Activated T-cell treated with anti-CD3 and anti-CD28 coated beads, Interleukin-2, amount 50 U/mL, for 1 hour (primary cell): Measurements from ENCODE around the gene COL23A1.

Experiments
- DNase-seq: peaks from one replicate; pipeline ENCODE4 v3.0.0-alpha.2; 2020

The COL23A1 gene

DNA sequence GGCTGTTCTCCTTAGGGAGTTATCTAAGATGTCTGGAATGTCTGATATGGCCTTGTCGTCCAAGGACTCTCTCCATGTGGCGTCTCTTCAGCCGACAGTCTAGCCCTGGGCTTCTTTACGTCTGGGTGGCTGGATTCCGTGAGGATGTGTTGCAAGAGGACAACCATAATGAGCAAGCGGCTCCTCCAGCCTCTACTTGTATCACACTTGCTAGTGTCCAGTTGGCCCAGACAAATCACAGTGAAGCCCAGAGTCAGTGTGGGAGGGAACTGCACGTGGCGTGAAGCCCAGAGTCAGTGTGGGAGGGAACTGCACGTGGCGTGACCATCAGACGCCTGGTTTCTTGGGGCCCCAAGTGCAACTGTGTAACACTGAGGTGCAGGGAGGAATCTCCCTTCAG is 61.1 kb downstream of the COL23A1 start:
- no peak for DNase-seq

DNA sequence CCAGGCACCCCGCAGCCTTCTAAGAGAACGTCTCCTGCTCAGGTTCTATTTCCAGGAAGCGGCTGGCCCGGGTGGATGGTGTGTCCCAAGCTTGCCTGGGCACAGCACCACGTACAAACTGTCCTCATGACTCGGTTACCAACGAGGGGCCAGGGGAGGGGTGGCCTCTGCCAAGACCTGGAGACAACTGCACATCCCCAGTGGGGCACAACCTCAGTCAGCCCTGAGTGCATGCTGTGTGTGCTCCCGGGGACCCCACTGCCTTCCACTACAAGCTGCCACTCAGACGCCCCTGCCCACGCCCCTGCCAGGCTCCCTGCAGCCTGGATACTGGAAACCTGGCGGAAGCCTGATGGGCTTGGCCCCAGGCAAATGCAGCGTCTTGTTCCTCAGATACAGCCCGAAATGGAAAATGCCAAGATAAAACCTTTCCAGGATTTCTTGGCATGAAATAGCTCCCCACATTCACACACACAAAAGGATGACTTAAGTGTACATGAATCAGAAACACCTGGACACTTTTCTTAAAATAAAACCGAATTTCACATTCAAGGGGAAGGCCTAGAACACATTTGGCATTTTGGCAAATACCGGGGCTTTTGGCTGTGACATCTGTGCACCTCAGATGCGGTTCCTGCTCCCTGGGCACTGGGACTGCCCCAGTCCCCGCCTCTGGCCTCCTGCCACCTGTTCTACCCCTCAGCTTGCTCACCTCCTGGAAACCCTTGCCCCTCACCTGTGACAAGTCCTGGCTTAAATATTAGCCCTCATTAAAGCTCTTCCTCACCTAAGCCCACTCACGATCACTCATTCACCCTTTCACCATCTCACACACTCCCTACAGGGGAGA is 62.5 kb downstream of the COL23A1 start:
- no peak for DNase-seq

DNA sequence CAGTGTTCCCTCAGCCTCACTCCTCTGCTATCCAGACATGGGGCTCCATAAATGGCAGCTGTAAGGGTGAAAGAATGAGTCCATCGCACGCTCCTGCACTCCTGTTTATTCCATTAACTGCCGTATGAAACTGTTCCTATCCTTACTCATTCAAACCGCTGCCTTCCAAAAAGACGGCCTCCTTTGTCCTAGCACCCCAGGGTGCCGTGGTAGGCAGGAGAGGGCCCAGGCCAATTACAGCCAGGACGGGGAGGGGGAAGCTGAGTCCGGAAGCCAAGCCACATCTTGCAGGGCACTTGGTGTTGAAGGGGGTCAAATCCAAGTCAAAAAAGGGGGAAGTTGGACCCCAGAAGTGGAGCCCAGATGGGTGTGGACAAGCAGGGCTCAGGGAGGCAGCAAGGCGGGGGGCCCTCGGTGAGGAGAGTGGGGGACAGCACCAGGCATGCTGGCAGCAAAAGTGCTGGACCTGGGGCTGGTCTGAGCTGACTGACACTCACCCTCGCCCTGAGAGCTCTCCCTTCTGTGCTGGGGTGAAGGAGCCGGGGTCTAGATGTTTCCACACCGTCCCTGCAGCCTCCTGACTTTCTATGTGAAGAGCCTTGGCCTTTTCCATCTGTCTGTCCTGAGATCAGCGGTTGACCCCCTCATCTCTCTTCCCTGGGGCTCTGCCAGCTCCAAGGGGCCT is 63.3 kb downstream of the COL23A1 start:
- no peak for DNase-seq

DNA sequence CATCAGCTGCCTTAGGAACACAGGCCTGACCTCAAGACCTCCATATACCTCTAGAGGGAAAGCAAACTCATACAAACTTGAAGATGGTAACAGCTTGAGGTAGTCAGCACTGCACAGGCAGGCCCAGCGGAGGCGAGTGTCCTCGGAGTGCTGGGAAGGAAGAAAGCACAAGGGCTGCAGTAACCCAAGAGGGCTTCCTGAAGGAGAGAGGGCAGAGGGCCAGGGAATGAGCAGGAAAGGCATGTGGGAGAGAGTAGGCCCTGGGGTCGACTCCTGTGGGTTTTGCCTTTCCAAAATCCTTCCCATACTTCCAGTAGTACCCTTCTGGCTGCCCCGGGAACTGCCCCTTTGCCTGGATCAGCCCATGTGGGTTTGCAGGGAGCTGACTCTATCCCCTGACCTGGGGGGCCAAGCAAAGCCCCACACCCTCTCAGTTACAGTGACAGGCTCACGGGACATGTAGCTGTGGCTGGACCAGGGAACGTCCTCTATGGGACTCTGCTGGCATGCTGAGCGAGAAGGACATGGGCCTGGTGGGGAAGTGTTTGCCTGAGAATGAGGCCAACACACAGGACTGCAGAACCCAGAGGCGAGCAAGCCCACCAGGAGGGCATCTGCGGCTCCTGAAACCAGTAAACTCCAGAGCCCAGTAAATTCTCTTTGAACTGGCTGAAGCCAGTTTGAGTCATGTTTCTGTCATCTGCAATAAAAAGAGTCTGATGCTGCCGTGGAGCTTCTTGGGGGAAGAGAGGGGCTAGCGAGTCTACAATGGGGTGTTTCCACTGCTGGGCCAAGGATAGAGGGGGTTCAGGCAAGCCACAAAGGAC is 64.1 kb downstream of the COL23A1 start:
- no peak for DNase-seq

DNA sequence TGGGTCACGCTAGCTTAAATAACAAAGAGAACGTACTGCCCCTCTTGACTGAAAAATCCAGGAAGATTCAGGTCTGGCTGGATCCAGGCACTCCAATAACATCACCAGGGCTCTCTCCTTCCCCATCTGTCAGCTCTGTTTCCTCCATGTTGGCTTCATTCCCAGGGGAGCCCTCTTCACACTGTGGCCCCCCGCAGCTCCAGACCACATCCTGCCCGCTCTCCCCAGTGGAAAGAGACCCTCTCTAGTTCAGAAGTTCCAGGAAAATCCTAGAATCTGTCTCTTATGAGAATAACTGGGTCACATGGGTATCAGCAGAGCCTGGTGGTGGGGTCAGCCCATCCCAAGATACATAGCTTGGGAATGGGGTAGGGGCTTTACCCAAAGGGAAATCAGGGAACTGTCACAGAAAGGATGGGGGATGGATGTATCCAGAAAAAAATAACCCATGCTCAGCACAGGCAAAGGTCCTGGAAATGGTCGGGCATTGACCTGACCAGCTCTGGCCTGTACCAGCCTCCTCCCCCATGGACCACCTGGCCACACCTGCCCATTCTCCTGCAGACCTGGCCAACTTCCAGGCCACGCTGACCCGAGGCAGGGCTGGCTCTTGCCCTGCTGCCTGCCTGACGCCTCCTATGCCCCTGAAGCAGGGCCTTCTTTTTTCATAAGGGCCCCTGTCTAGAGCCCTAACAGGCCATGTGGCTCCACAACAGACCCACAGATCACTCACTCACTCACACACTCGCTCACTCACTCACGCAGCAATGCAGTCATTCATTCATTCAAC is 65.9 kb downstream of the COL23A1 start:
- no peak for DNase-seq

DNA sequence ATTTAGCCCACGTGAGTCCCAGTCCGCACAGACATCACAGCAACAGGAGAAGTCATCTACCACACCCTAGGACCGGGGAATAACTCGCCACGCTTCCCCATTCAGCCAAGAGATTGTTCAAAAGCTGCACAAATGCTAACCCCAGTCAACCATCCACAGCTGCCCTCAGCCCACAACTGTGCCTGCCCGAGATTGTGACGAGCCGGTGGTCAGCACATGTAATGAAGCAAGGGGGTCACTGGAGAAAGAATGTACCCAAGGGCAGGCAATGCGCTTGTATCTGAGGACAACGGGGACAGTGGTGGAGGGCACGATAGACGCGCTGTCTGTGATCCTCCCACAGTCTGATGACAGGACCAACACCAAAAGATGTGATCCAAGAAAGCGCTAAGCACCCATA is 67.8 kb downstream of the COL23A1 start:
- DNase-seq: no peak

DNA sequence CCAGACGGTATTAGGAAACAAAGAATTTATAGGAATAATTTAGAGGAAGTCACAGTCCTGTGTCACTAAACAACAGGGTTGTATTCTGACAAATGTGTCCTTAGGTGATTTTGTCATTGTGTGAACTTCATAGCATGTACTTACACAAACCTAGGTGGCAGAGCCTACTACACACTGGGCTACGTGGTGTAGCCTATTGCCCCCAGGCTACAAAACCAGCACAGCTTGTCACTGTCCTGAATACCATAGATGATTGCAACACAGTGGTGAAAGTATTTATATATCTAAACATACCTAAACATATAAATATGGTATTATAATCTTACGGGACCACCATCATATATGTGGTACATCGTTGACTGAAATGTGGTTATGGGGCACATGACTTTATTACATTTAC is 69.3 kb downstream of the COL23A1 start:
- DNase-seq: no peak

DNA sequence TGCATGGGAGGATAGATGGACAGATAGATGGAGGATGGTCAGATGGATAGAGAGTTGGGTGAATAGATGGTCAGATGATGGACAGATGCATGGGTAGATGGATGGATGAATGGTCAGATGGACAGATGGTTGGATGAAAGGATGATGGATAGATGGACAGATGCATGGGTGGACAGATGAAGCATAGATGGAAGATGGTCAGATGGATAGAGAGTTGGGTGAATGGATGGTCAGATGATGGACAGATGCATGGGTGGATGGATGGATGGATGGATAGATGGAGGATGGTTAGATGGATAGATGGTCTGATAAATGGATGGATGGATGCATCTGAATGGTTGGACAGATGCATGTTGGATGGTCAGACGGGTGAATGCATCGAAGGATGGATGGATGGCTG is 70.4 kb downstream of the COL23A1 start:
- DNase-seq: no peak

DNA sequence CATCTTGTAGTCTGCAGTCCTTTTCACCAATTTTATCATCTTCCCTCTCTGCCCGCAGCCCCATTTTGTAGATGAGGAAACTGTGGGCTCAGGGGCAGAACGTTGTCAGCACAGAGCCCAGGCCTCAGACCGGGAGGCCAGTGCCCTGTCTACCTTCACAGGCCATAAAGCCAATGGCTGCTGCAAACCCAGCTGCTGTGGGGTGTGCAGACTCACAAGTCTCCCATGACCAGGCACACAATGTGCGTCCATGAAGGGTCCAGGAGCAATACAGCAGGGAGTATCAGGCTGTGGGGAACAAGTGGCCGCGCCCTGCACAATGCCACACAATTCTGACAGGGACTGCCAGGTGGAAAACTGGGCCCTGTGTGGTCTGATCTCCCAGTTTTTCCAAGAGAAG is 71.0 kb downstream of the COL23A1 start:
- no peak for DNase-seq

DNA sequence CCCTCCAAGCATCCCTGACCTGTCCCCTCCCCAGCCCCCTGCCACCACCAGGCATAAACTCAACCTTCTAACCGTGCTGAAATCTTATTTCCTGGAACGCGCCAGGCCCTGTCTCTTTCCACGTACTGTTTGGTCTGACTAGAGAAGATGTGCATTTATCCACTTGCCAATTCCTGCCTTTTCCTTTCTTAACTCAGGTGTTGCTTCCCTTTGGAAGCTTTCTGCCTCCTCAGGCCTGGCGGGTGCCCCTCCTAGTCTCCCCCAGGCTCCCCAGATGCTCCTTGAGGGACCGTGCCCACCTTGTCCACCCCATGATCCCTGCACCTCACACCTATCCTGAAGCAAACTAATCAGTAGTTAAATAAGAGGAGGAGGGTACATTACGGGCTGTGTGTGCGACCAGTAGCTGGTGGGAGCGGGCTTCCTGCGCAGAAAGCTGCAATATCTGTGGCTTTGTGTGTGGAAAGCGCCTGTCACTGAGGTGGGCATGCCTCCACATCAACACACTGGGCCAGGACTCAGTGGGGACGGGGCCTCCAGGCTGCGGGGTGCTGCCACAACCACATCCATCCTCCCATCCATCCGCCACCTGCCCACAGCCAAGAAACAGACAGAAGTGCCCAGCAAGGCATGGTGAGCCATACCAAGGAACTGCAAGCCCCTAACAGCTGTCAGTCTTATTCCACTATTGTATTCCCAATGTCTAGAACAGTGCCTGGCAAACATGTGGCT is 73.5 kb downstream of the COL23A1 start:
- DNase-seq: no peak

DNA sequence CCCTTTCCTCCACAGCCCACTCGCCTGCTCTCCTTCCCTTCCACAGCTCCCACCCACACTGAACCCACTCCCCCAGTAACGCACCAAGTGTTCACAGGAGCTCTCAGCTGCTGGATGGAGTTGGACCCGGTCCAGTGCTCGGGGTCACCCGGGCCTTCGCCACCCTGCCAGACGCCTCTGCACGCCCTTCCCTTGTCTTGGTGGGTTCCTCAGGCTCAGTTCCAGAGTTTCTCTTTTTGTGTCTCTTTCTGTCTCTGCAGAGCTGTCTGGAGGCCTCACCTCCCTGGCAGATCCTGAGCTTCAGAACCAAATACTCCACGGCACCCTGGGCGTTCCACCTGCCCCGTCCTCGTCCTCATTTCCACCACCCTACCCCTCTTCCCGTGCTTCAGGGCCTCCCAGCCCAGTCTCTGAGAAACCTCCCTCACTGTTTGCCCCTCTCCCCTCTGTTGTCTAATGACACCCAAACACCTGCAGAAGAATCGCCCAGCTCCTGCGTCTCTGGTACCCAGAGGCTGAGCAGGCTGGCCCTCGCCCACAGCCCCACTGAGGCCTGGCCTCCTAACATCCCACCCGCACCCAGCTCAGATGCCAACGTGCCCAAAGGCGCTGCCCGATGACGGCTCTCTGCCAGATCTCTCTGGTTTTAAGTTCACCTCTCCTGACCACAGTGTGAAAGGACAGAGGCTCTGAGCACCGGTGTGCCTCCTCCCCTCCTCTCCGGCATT is 74.3 kb downstream of the COL23A1 start:
- no peak for DNase-seq

DNA sequence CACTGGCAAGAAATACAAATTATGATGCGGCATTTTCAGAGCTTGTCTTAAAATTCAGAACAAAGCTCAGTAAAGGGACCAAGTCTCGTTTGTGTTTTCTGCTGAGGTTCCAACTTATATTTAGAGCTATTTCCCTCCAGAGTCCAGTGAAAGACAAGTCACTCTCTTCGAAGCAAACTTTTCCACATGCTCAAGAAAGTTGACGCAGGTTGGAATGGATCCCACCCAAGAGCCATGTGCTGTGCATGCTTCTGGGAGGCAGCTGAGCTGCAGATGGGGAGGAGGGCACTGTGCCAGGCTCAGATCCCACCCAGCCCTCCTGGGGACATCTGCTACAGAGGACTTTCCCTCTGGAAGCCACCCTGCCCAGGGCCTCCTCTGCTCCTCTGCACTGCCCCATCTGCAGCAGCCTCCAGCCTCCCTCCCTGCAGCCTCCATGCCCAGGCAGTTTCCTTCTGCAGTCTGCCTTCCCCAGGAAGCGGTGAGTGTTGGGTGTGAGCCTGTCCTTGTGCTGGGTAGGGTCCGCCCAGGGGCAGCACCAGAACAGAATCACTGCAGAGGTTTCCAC is 75.3 kb downstream of the COL23A1 start:
- no peak for DNase-seq

DNA sequence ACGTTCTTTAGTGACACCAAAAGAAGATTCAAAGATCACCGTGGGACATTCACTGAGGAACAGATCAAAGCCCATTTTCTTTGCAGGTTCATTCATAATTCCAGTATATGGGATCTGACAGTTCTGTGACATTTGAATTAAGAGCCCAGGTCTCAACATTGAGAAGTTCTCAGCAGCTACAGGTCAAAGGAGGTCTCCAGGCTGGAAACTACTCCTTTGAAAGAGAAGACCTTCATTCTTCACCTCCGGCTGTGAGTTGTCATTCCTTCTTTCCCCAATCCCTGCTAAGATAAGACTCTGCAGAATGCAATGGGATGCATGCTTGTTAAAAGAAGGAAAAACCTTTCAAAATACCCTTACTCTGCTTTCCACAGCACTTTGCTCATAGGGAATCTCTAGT is 79.0 kb downstream of the COL23A1 start:
- DNase-seq: no peak

DNA sequence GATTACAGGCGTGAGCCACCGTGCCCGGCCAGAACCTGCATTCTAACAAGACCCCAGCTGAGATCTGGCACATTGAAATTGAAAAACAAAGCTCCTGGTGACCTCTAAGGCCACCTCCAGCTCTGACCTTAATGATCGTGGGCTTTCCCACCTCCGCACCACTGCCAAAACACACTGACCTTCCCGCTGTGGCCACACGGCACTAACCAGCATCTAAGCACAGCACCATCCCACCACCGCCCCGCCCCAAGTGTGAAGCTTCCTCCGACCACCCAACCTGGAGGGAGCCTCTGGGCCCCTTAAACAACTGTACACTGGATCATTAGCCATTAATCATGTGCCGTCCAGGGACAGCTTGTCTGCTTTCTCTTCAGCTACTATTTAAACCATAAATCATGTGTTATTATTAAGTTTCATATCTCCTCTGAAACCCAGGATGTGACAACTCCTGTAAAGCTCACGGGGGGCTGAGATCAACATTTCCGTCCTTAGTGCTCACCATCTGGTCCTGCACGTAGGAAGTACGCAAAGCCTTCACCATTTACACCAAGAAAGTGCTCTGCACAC is 80.6 kb downstream of the COL23A1 start:
- DNase-seq: no peak

DNA sequence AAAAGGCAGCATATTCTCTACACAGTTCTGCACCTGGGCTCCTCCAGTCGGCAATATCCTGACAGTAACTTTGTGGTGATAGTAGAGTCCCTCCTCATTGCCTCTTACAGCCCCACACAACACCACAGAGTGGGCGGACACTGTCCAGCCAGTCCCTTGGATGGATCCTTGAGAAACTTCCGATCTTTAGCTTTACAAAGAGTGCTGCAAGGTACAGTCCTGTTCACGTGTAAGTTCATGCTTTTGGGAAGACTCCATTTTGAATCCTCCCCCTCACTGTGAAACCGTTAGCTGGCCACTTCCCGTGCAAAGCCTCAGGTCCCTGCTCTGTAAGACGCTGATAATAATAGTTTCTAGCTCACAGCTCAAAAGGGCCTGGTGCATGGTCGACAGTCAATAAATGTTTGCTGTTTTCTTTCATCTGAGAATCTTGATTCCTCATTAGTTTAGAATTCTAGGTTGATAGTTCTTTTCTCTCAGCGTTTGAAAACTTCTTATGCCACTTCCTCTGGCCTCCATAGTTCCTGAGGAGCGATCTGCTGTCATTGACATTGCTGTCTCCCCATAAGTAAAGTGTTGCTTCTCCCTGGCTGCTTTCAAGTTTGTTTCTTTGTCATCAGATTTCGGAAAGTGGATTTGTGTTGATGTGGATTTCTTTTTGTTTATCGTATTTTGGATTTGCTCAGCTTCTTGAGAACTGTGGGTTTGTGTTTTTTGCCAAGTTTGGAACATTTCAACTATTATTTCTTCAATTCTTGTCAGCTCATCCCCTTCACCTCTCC is 82.9 kb downstream of the COL23A1 start:
- no peak for DNase-seq

DNA sequence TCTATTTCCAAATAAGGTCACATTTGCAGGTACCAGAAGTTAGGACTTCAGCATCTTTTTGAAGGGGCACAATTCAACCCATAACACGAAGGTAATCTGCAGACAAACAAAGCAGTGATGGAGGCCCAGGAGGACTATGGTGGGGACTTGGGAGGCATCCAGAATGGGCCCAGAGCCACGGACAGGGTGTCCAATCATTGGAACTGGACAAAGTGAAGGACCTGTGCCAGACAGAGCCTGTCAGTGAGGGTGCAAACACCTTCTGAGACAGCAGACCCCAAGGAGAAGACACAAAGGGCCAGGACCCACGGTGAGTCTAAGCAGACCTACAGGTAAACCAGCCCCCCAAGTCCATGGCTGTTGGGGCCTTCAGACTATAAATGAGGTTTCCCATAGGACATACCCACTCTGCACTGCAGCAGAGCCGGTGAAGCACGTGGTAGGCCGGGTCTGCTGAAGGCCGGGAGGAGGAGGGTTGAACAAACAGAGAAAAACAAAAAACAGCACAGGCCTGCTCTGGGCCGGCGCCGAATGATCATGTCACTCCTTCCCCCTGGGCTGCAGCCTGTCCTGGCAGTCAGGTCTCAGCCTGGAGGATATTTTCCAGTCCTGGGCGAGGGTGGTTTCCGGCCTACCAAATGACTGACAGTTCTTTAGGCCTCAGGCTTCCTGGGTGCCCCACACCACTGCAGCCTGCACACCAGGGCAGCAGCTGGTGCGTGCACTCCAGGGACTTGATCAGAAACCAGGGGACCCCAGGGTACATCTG is 84.4 kb downstream of the COL23A1 start:
- DNase-seq: no peak

DNA sequence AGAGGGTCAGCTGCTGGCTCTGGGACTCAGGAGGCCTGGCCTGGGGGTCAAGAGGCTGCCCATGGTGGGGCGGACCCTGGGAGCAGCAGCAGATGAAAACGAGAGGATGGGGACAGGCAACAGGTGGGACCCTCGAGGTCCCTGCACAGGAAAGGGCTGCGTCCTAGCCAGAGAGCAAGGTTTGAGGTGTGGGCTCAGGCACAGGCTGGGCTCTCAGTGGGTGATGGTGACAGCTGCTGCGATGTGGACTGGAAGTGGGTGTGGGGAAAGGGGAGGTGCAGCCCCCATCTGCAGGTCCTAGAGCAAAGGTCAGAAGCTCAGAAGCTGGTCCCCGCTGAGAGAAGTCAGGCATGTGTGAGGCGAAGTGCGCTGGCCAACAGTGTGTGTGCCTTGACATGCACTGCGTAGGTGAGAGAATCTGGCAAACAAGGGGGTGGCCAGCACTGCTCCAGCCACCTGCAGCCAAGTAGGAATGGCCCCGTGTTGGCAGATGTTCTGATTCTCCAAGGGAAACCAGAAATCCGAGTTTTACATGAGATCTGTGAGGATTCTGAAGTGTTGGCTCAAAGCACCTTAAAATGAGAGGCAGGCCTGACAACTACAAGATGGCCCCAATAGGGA is 85.7 kb downstream of the COL23A1 start:
- no peak for DNase-seq

DNA sequence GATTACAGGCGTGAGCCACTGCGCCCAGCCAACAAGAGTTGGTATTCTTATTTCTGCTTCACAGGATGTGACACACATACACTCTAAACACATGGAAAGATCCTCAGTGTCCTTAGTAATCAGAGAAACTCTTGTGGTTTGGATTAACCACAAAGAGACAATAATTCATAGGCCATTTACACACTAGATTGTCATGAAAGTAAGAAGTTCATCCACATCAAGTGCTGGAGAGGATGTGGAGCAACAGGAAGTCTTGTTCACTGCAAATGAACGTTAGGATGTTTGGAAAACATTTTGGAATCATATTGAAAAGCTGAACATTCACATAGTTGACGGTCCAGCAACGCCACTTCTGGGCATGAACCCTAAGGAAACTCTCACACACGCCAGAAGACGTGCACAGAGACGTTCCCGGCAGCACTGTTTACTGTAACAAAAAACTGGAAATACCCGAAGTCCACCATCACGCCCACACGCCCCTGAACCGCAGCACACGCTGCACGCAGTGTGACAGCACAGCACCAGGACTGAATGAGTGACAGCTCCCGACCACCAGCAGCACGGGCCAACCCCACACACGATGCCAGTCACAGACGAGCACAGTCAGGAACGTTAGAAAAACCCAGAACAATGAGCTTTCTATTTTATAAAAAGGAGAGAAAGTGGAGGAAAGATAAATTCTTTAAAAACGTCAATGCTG is 87.6 kb downstream of the COL23A1 start:
- no peak for DNase-seq
